HG03108 (cell line): ENCODE results near the gene LYPLAL1.

ENCODE experiments used
- ATAC-seq: cut with Tn5 transposase; IDR thresholded peaks from one replicate; pipeline ENCODE4 v1.9.1; 2021; ENCODE audit warnings: moderate library complexity; ENCODE audit not compliant: unreplicated experiment

Gene LYPLAL1

DNA sequence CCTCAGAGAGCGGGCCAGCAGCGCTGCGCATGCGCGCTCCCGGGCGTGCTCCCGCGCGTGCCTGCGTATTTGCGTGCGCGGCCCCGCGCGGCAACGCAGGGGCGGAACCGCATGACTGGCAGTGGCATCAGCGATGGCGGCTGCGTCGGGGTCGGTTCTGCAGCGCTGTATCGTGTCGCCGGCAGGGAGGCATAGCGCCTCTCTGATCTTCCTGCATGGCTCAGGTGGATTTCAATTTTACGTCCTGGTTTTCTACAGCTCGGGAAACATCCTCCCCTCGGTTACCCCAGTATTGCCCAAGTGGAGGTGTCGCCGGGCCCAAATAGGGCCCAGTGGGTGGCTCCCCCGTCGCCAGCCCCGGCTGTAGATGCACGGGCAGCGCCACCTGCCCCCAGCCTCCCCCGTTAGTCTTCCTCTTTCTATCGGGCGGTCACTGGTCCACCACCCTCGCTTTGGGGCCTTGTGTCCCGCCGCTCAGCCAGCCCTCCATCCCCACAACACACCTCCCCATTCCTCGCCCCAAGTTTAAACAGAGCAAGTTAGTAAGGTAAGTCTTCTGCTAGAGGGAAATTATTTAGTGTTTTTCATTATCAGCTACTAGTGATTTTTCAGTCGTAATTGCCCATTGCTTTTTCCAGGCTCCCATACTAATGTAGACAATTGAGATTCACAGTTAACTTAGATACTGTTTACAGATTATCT lies at the start of gene LYPLAL1:
Gene LYPLAL1 (plus strand): TSS at position 121 of the 702 bp plus-strand sequence. CDS start 13 bp downstream, at position 134.
- peak; percentile 45 for ATAC-seq

- ATAC-seq = no peak
Measured at GRCh38 chr1:219124163-219124562, 49.5 kb upstream of the LYPLAL1 start.

DNA sequence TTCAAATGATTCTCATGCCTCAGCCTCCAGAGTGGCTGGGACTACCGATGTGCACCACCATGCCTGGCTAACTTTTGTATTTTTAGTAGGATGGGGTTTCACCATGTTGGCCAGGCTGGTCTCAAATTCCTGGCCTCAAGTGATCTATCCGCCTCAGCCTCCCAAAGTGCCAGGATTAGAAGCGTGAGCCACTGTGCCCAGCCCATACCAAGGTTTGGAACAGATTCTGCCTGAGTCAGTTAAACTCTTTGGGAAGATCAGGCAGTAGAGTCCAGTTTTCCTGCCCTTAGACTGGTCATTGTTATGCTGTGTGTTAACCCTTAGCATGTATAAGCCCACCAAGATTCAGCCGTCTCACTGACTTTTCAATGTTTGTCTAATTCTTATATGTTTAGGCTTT lies 48.3 kb upstream of the LYPLAL1 start:
- ATAC-seq = no peak

GRCh38 chr1:219126377-219126776 lies 47.3 kb upstream of the LYPLAL1 start:
- no peak for ATAC-seq

- ATAC-seq = no peak
Measured at GRCh38 chr1:219128957-219129356, 44.7 kb upstream of the LYPLAL1 start.

- ATAC-seq = no peak
Measured at GRCh38 chr1:219130366-219130935, 43.2 kb upstream of the LYPLAL1 start.

GRCh38 chr1:219132939-219133338 lies 40.7 kb upstream of the LYPLAL1 start:
- ATAC-seq = no peak

DNA sequence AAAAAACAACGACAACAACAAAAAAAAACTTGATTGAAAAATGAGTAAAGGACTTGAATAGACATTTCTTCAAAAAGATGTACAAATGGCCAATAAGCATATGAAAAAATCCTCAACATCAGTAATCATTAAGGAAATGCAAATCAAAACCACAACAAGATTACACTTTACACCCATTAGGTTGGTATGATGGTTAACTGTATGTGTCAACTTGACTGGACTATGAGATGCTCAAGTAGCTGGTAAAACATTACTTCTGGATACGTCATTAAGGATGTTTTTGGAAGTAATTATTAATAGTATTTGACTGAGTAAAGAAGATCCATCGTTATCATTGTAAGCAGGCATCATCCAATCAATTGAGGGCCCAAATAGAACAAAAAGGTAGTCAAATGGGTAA lies 34.9 kb upstream of the LYPLAL1 start:
- no peak for ATAC-seq

DNA sequence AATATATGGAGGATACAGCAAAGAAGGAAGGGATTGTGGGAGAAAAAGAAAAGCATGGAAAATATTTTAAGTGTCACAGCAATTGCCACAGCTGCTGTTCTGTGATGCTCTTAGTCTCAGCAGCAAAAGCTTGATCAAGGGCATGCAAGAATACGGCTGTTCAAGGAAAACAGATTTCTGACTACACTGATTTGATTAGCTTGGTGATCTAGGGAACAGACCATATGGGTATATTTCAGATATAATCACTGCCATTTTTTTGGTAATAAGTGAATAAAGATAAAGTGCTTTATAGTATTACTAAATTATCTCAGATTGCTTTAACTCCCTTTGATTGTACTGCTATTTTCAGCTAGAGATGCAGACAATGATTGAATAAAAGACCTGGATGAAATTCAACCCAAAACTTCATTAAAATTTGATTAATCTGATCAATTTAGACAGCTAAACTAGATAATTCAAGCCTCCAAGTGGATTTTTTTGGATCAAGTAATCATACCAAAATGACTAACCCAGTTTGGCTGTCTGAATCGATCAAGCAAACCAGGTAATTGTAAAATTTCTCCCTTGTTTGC lies 33.3 kb upstream of the LYPLAL1 start:
- ATAC-seq = no peak

DNA sequence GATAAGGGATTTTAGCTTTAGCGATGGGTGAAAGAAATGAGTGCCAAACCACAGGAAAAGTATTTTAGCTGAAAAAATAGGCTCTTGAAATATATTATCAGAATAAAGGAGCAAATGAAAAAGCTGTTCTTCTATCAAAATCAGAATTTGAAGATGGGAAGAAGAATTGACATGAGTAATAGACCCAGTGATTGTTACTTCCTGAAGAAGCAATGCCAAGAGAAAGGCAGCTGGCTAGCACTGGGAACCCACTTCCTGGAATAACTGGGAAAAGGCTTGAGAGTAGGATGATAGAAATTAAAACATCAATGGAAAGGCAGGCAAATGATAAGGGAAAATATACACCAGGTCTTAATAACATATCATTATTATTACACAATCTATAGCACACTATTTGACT lies 29.9 kb upstream of the LYPLAL1 start:
- no peak for ATAC-seq

GRCh38 chr1:219144658-219145315 lies 28.9 kb upstream of the LYPLAL1 start:
- no peak for ATAC-seq

DNA sequence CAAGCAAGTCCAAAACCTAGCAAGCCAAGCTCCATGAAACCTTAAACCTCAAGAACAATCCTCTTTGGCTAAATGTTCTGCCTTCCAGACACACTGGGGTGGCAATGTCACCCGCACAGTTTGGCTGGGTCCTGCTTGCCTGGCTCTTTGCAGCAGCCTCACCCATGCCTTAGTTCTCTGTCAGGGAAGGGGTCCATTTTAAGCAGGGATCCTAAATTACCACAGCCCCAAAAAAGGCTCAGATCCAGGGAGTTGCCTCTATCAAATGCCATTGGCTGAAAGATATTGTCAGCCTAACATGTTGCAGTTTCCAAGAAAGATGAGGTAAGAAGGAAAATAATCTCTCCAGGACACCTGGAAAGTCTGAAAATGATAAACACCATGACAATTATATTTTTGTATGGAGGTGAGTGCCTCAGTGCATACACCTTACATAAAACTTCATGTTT lies 26.1 kb upstream of the LYPLAL1 start:
- ATAC-seq = no peak

- ATAC-seq = no peak
Measured at GRCh38 chr1:219149009-219149577, 24.6 kb upstream of the LYPLAL1 start.

- ATAC-seq = no peak
Measured at GRCh38 chr1:219149953-219150352, 23.7 kb upstream of the LYPLAL1 start.

- ATAC-seq = no peak
Measured at GRCh38 chr1:219150913-219151312, 22.8 kb upstream of the LYPLAL1 start.

DNA sequence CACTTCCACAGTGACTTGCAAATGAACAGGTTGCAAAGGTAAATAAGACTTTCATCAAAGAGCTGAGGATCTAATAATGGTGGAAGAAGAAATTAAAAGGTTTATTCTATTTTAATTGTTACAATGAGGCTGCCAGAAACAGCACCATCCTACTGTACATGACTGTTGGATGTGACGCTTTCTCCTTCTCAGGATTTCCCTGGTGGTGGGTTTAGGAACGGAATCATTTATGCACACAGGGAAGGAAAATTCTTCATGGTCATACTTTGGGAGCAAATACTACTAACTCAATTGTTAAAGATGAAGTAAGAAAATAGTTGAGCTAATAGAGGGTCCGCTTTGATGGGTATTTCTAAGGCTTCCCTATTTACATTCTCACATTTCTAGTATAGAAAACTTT lies 22.2 kb upstream of the LYPLAL1 start:
- no peak for ATAC-seq

DNA sequence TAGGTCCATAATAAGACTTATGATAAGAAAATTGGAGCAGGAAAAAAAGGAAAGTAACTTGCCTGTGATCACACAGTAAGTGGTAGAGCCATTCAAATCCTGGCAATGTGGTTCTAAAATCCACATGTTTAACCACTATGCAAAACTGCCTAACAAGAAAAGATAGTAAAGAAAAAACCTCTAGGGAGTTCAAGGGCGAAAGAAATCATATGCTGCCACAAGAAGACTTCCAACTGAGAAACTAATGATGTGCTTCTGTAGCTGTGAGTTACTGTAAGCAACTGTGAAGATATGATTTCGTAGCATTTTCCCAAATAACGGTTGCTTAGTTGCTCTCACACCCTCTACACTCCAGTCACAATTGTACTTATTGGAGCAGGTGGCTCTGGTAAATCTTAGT lies 20.9 kb upstream of the LYPLAL1 start:
- ATAC-seq = peak; percentile 57

DNA sequence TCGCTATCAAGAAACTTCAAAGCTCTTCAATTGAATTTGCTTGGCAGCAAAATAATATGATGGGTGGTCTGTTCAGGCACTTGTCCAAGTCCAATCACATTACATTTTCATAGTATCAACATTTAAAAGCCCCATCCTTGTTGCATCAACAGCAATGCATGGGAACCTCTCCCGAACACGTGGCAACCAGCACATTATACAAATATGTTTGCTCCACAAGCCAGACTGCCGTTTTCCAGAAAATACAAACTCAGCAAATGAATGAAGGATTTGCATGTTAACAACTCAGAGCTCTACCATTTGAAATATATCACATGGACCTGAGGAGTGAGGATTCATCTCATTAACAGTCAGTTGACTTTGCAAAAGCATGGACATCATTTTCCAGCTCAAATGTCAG lies 20.0 kb upstream of the LYPLAL1 start:
- ATAC-seq = no peak

GRCh38 chr1:219155135-219155534 lies 18.5 kb upstream of the LYPLAL1 start:
- ATAC-seq = no peak

GRCh38 chr1:219159946-219160645 lies 13.6 kb upstream of the LYPLAL1 start:
- ATAC-seq = no peak

GRCh38 chr1:219160967-219161366 lies 12.7 kb upstream of the LYPLAL1 start:
- no peak for ATAC-seq
